ENCODE measurements around the gene CHML.

CHML gene

GRCh38 chr1:241637046-241637590 lies 3.1 kb downstream of the CHML start:
- TF ChIP-seq CTCF (IDR thresholded peaks at IDR 0.05): no peak

GRCh38 chr1:241636291-241636690 lies 3.9 kb downstream of the CHML start:
- no peak for TF ChIP-seq CTCF (IDR thresholded peaks at IDR 0.05)

GRCh38 chr1:241635556-241636152 lies 4.5 kb downstream of the CHML start:
- no peak for TF ChIP-seq CTCF (IDR thresholded peaks at IDR 0.05)

GRCh38 chr1:241632987-241633386 lies 7.2 kb downstream of the CHML start:
- no peak for TF ChIP-seq CTCF (IDR thresholded peaks at IDR 0.05)

GRCh38 chr1:241631674-241632073 lies 8.5 kb downstream of the CHML start:
- TF ChIP-seq CTCF (IDR thresholded peaks at IDR 0.05): no peak

GRCh38 chr1:241630899-241631298 lies 9.3 kb downstream of the CHML start:
- no peak for TF ChIP-seq CTCF (IDR thresholded peaks at IDR 0.05)

- TF ChIP-seq CTCF (IDR thresholded peaks at IDR 0.05): no peak
These were observed 9.7 kb downstream of the CHML start for GRCh38 chr1:241630476-241630875.

- TF ChIP-seq CTCF (IDR thresholded peaks at IDR 0.05): no peak
These were observed 10.2 kb downstream of the CHML start for GRCh38 chr1:241630005-241630404.

Measured in LNCAP (cell line).